ENCODE data around the gene CABLES2.

GRCh38 chr20:62437496-62437895, 30.4 kb upstream of the CABLES2 start:
- no peak for TF ChIP-seq CTCF (conservative IDR thresholded peaks at IDR 0.05; ENCODE audit: low read length)
- no peak for TF ChIP-seq EZH2phosphoT487 (IDR thresholded peaks at IDR 0.05; ENCODE audit: borderline replicate concordance)
